K562 (cell line): ENCODE results near the gene GTF3C1. TPM values are rescaled to one million over a fixed set of nuclear protein-coding genes. Genes with fewer than 3 reads are reported as not detected.

Experiments
- BHLHE40 ChIP-seq: IDR thresholded peaks from 2 replicates; pipeline ENCODE4 v1.6.1; 2011; ENCODE audit warnings: low read length, improper control_type of control experiment
- CC2D1A ChIP-seq: fragments of 450-650 bp; IDR thresholded peaks from 2 replicates; pipeline ENCODE4 v1.6.1; 2017; ENCODE audit warnings: mild to moderate bottlenecking
- DACH1 ChIP-seq: fragments of 450-650 bp; IDR thresholded peaks from 2 replicates; pipeline ENCODE4 v1.6.1; 2018; ENCODE audit not compliant: partially characterized antibody
- DLX4 ChIP-seq: fragments of 250-450 bp; sonication (Bioruptor Pico); IDR thresholded peaks from 2 replicates; pipeline ENCODE4 v1.6.1; 2021; ENCODE audit warnings: mild to moderate bottlenecking
- ELF1 ChIP-seq: fragments of 200-800 bp; sonication (Bioruptor generic); IDR thresholded peaks from 2 replicates; pipeline ENCODE4 v1.6.1; 2016; ENCODE audit warnings: missing genetic modification characterization, missing compliant biosample characterization
- ETV5 ChIP-seq: sonication (generic); formaldehyde crosslinking; IDR thresholded peaks from 2 replicates; pipeline ENCODE4 v1.4.0; 2020; ENCODE audit warnings: low read depth, mild to moderate bottlenecking, missing genetic modification reagents
- FOXJ2 ChIP-seq: fragments of 200-800 bp; sonication (Bioruptor generic); IDR thresholded peaks from 2 replicates; pipeline ENCODE4 v1.6.1; 2016; ENCODE audit warnings: missing genetic modification characterization, missing compliant biosample characterization
- HDAC1 ChIP-seq, 2 experiments: fragments of 450-650 bp; IDR thresholded peaks; 2 replicates each; pipeline ENCODE4 v1.6.1; 2016 to 2017; ENCODE audit warnings: inconsistent platforms in 1 of 2, mild to moderate bottlenecking in 1 of 2, moderate library complexity in 1 of 2
- HDAC3 ChIP-seq: fragments of 450-650 bp; IDR thresholded peaks from 2 replicates; pipeline ENCODE4 v1.6.1; 2018; ENCODE audit warnings: borderline replicate concordance, mild to moderate bottlenecking, moderate library complexity; ENCODE audit not compliant: partially characterized antibody
- HMG20B ChIP-seq: fragments of 250-450 bp; sonication (Bioruptor Pico); IDR thresholded peaks from 2 replicates; pipeline ENCODE4 v1.5.0; 2021; ENCODE audit warnings: mild to moderate bottlenecking
- JUND ChIP-seq, 2 experiments: IDR thresholded peaks; 2 replicates in 1 of 2; 3 replicates in 1 of 2; pipeline ENCODE4 v1.6.1; 2011; ENCODE audit warnings: borderline replicate concordance in 2 of 2, low read depth in 2 of 2, low read length in 2 of 2, improper control_type of control experiment in 1 of 2, missing biosample characterization in 1 of 2, missing genetic modification characterization in 1 of 2, missing genetic modification reagents in 1 of 2
- KLF1 ChIP-seq: fragments of 450-650 bp; IDR thresholded peaks from 2 replicates; pipeline ENCODE4 v1.6.1; 2016; ENCODE audit warnings: missing genetic modification characterization, missing compliant biosample characterization
- NRF1 ChIP-seq, 2 experiments: fragments of 450-650 bp; IDR thresholded peaks in 1 of 2; conservative IDR thresholded peaks in 1 of 2; 2 replicates each; pipeline ENCODE4 v1.6.1; 2014; ENCODE audit warnings: mild to moderate bottlenecking in 2 of 2
- PRPF4 ChIP-seq: fragments of 200-400 bp; formaldehyde crosslinking; IDR thresholded peaks from one replicate; pipeline ENCODE4 v1.6.1; 2017; ENCODE audit warnings: low read length, low read depth, mild to moderate bottlenecking; ENCODE audit not compliant: insufficient read depth, poor library complexity, severe bottlenecking
- SNIP1 ChIP-seq: fragments of 450-650 bp; IDR thresholded peaks from 2 replicates; pipeline ENCODE4 v1.7.1; 2017; ENCODE audit warnings: low read depth, mild to moderate bottlenecking
- SPI1 ChIP-seq: IDR thresholded peaks from 2 replicates; pipeline ENCODE4 v1.6.1; 2011; ENCODE audit warnings: low read depth, low read length, control low read depth, borderline replicate concordance
- SRF ChIP-seq, 2 experiments: fragments of 250-450, 450-650 bp in 1 of 2; sonication (Bioruptor Pico) in 1 of 2; sonication (generic) in 1 of 2; formaldehyde crosslinking; IDR thresholded peaks; 2 replicates each; pipeline versions ENCODE4 v1.5.0 to v1.5.1; 2020 to 2022; ENCODE audit warnings: mild to moderate bottlenecking in 1 of 2, missing genetic modification reagents in 1 of 2
- ZNF444 ChIP-seq: fragments of 250-450 bp; sonication (Bioruptor Pico); IDR thresholded peaks from 2 replicates; pipeline ENCODE4 v1.4.0; 2020; ENCODE audit warnings: mild to moderate bottlenecking, moderate library complexity
- ZNF699 ChIP-seq: fragments of 250-450 bp; sonication (Bioruptor Pico); IDR thresholded peaks from 2 replicates; pipeline ENCODE4 v1.8.0; 2021; ENCODE audit warnings: mild to moderate bottlenecking, moderate library complexity; ENCODE audit not compliant: insufficient replicate concordance
- ZNF740 ChIP-seq, 3 experiments: fragments of 200-800 bp in 1 of 3; sonication (Bioruptor generic) in 1 of 3; sonication (generic) in 1 of 3; formaldehyde crosslinking in 1 of 3; IDR thresholded peaks; 2 replicates each; pipeline versions ENCODE4 v1.6.1 to v1.8.0; 2016 to 2022; ENCODE audit warnings: mild to moderate bottlenecking in 2 of 3, missing compliant biosample characterization in 2 of 3, missing genetic modification characterization in 2 of 3, missing genetic modification reagents in 1 of 3
- ZNF77 ChIP-seq: fragments of 250-450 bp; sonication (Bioruptor Pico); IDR thresholded peaks from 2 replicates; pipeline ENCODE4 v1.5.0; 2020
- ZNF780A ChIP-seq: fragments of 250-450 bp; sonication (Bioruptor Pico); IDR thresholded peaks from 2 replicates; pipeline ENCODE4 v1.5.0; 2021; ENCODE audit warnings: mild to moderate bottlenecking
- polyA plus RNA-seq, 8 experiments: library from polyadenylated mRNA; depleted of rRNA in 4 of 8; stranded (reverse) in 5 of 8; unstranded in 3 of 8; fragments of >200 nt; fragmentation: Nextera tagmentation in 2 of 8; fragmentation: Illumina TruSeq in 1 of 8; extraction: Ambion mirVana in 2 of 8; extraction: Trizol in 1 of 8; gene quantifications; 2 replicates each; pipeline versions ENCODE4 v1.2.1 to v1.2.3, GENCODE V29; 2011 to 2014; ENCODE audit warnings: inconsistent platforms in 1 of 8, missing spikeins in 1 of 8
- total RNA-seq, 7 experiments: library from RNA; depleted of rRNA in 6 of 7; stranded (reverse); fragments of >200 nt in 6 of 7; fragmentation: Illumina TruSeq in 2 of 7; extraction: Trizol in 2 of 7; gene quantifications; 2 replicates each; pipeline versions ENCODE4 v1.2.1 to v1.2.3, GENCODE V29; 2011 to 2021; ENCODE audit warnings: low replicate concordance in 1 of 7

Gene GTF3C1
- total and polyA plus RNA-seq, 9 of the 15 experiments (the other 6 are each of a cell fraction or from before 2014, with no cell fraction given): 0.72 to 63.6 (median 30.9) TPM

- TF ChIP-seq ZNF740 (CRISPR knock-in tag; IDR thresholded peaks at IDR 0.05) (peak; percentile 72; the same call in 1 of the 2 replicates), ZNF740 (tag; IDR thresholded peaks at IDR 0.05) (no peak), PRPF4 (no peak), CC2D1A (no peak), NRF1 (conservative IDR thresholded peaks at IDR 0.05 in 1 of 2, IDR thresholded peaks at IDR 0.05 in 1 of 2) (peak; percentile 70 to 79), ETV5 (CRISPR knock-in tag) (no peak), DLX4 (no peak), ZNF77 (CRISPR knock-in tag) (no peak), JUND (IDR thresholded peaks at IDR 0.05; ENCODE audit: borderline replicate concordance, low read depth, low read length) (peak; percentile 89), JUND (tag; IDR thresholded peaks at IDR 0.05; ENCODE audit: borderline replicate concordance, low read depth, low read length) (peak; percentile 91; the same call in 2 of the 3 replicates), SRF (CRISPR knock-in tag; IDR thresholded peaks at IDR 0.05) (no peak), BHLHE40 (no peak; the same call in 1 of the 2 replicates), ZNF699 (CRISPR knock-in tag) (no peak), ELF1 (peak; percentile 39; the same call in 1 of the 2 replicates), KLF1 (tag) (no peak), DACH1 (no peak), ZNF780A (no peak), FOXJ2 (tag) (no peak), SPI1 (peak; percentile 40; the same call in 1 of the 2 replicates), SNIP1 (no peak), HMG20B (CRISPR knock-in tag) (no peak), ZNF444 (CRISPR knock-in tag) (no peak), HDAC1 (IDR thresholded peaks at IDR 0.05) (peak in 1 of 2 experiments; percentile 64; a peak in 1 of 4 replicates), HDAC3 (no peak)
Measured at GRCh38 chr16:27470567-27471431, 78.9 kb downstream of the GTF3C1 start (continued).
